Sigmoid colon (tissue), 7 donors: ENCODE results near the gene ISL2. TPM values are rescaled to one million over a fixed set of nuclear protein-coding genes. Genes with fewer than 3 reads are reported as not detected.

Experiments
- DNase-seq: peaks from one replicate; pipeline ENCODE4 v3.0.0-alpha.2; 2019
- H3K27ac ChIP-seq, 4 donors: fragments of 200-600 bp; sonication (generic); one replicate each; pipeline ENCODE4 v1.5.1; 2016 to 2019; ENCODE audit warnings: mild to moderate bottlenecking in 1 of 4
- H3K27me3 ChIP-seq, 3 donors: fragments of 200-600 bp; sonication (generic); one replicate each; pipeline ENCODE4 v1.5.1; 2019; ENCODE audit warnings: mild to moderate bottlenecking in 1 of 3
- H3K36me3 ChIP-seq, 4 donors: fragments of 200-600 bp; sonication (generic); one replicate each; pipeline ENCODE4 v1.5.1; 2016 to 2019
- H3K4me1 ChIP-seq, 4 donors: fragments of 200-600 bp; sonication (generic); one replicate each; pipeline ENCODE4 v1.5.1; 2017 to 2019
- H3K4me3 ChIP-seq, 4 donors: fragments of 200-600 bp; sonication (generic); one replicate each; pipeline ENCODE4 v1.5.1; 2017 to 2019; ENCODE audit warnings: mild to moderate bottlenecking in 2 of 4, moderate library complexity in 1 of 4
- H3K9me3 ChIP-seq, 4 donors: fragments of 200-600 bp in 3 of 4; sonication (generic) in 3 of 4; one replicate each; pipeline versions ENCODE4 v1.5.1 to v1.6.1; 2013 to 2019
- EP300 ChIP-seq, 4 donors: sonication (generic); formaldehyde crosslinking; IDR thresholded peaks; one replicate each; pipeline ENCODE4 v1.6.1; 2017; ENCODE audit warnings: antibody characterized with exemption in 4 of 4
- POLR2A ChIP-seq, 2 donors: fragments of 450-650 bp; IDR thresholded peaks; one replicate each; pipeline ENCODE4 v1.6.1; 2016; ENCODE audit warnings: antibody characterized with exemption in 2 of 2, mild to moderate bottlenecking in 2 of 2, moderate library complexity in 2 of 2
- POLR2AphosphoS5 ChIP-seq, 4 donors: sonication (generic); formaldehyde crosslinking; IDR thresholded peaks; one replicate each; pipeline ENCODE4 v1.6.1; 2017; ENCODE audit warnings: antibody characterized with exemption in 4 of 4
- WGBS, 2 donors: extraction: QIAGEN DNeasy Blood & Tissue Kit; methylation state at CpG; one replicate each; pipeline ENCODE4 v1.1.7; 2013; 5-methylcytosine and 5-hydroxymethylcytosine counted together
- intact Hi-C: fragments of 100-400 bp; cut with DNase I; formaldehyde crosslinking; loops from one replicate; pipeline ENCODE4 v1.15.1; 2023
- polyA plus RNA-seq, 3 donors: library from polyadenylated mRNA; stranded (reverse); fragments of 200-250 nt; gene quantifications; one replicate each; pipeline ENCODE4 v1.2.3, GENCODE V29; 2013
- total RNA-seq, 4 donors: library from RNA; depleted of rRNA; stranded (reverse); fragments of >200 nt; gene quantifications; one replicate each; pipeline ENCODE4 v1.1.0, GENCODE V29; 2016
- TF ChIP-seq, protein P1 (sequence below), 4 experiments: fragments of 450-650 bp in 3 of 4; fragments of 200-600 bp in 1 of 4; IDR thresholded peaks; one replicate each; pipeline ENCODE4 v1.5.1; 2016 to 2019; ENCODE audit warnings: antibody characterized with exemption in 4 of 4, mild to moderate bottlenecking in 3 of 4, moderate library complexity in 2 of 4
- donor health status: healthy with polysubstance abuse.
- donor health status: Bipolar disorder and iron deficiency.
- donor health status: healthy.

ISL2 gene
- total and polyA plus RNA-seq, 7 donors: 0.52 to 6.4 (median 2.4) TPM; not detected in 1

DNA sequence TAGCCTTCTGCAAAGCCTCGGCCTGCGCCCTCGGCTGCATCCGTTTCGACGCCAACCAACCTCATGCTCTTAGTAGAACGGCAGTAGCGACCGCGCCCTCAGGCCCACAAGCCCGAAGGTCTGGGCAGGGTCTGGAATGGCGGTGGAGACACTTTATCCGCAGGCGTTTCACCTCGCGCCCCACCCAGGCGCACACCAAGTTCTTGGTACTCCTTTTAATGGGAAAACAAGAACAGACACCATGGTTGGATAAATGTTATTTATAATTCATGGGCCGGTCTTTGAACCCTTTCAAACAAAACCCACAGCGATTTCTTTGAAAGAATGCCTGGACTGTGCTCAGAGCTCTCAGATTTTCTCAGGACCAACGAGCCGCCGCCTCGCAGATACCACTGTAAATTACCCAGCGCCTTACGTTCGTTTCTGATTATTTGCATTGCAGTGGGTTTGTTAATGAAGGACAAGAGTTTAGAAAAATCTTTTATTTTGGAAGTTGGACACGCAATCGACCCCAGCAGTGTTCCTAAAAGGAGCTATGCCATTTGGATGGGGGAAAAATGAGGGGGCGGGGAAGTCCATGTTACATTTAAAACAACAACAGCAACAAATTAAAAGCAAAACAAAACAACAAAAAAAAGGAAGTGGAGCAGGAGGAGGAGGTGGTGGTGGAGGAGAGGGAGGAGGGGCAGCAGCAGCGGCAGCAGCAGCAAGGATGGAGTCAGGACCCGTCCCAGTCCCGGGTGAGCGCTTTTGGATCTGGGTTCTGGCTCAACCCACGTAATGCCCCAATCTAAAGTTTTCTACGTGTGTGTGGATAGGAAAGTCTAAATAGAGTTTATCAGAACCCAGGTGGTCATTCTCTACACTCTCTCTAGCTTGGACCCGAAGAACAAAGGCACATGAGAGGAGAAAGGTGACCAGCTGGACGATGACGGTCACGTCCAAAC lies 993 bp upstream of the ISL2 start:
- DNase-seq: peak; percentile 68
- no peaks in the 10 kb centered on the region for H3K36me3 ChIP-seq
- H3K4me1 ChIP-seq: peaks cover 0 to 45% (median 34%) of the 10 kb centered on the region in 4 donors
- no peaks in the 10 kb centered on the region for H3K9me3 ChIP-seq
- peaks cover 43 to 75% (median 67%) of the 10 kb centered on the region in 3 donors for H3K27me3 ChIP-seq
- intact Hi-C loops: loop anchor here (1.0 kb wide), 1 partner anchor 24 kb away; the partner anchor contains the start of gene ETFA
- H3K4me3 ChIP-seq: peak overlapping the region in 3 of 4 donors; percentile 39 to 50 (median 45)
- TF ChIP-seq, protein P1, sequence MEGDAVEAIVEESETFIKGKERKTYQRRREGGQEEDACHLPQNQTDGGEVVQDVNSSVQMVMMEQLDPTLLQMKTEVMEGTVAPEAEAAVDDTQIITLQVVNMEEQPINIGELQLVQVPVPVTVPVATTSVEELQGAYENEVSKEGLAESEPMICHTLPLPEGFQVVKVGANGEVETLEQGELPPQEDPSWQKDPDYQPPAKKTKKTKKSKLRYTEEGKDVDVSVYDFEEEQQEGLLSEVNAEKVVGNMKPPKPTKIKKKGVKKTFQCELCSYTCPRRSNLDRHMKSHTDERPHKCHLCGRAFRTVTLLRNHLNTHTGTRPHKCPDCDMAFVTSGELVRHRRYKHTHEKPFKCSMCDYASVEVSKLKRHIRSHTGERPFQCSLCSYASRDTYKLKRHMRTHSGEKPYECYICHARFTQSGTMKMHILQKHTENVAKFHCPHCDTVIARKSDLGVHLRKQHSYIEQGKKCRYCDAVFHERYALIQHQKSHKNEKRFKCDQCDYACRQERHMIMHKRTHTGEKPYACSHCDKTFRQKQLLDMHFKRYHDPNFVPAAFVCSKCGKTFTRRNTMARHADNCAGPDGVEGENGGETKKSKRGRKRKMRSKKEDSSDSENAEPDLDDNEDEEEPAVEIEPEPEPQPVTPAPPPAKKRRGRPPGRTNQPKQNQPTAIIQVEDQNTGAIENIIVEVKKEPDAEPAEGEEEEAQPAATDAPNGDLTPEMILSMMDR (IDR thresholded peaks at IDR 0.05): no peak
- no peak for TF ChIP-seq EP300 (IDR thresholded peaks at IDR 0.05)
- peak in 1 of 4 donors; percentile 22 for TF ChIP-seq POLR2AphosphoS5 (IDR thresholded peaks at IDR 0.05)
- TF ChIP-seq POLR2A (IDR thresholded peaks at IDR 0.05): no peak
- H3K27ac ChIP-seq: peak overlapping the region; percentile 50 to 75 (median 59)
- 6 to 8% methylated on average over 39 of the region's 39 CpGs for WGBS, 2 donors

DNA sequence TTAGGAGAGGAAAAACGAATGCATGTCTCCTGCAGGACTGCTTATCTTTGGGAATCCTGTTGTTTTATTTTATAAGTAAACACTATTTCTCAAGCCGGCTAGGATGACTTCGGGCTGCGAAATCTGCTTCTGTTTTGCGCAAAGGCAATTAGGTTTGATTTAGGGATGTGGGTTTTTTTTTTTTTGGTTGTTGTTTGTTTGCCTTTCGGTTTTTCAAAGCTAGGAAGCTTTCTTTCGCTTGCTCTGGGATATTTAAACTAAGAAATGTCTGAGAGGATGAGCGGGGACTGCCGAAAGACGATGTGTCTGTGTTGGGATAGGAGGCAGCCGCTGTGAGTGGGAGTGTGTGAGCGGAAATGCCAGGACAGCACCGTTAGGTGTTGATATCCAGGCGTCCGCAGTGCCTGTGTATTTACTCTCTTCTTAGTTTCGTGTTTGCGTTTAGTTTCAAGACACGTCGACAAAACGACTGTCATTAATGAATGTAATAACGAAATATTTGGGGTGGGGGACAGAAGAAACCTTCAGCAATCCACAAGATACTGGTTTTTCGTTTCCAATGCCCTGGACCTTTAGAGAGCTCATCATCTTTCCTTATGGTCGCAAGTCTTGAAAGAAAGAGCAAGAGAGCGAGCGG lies 604 bp downstream of the ISL2 start:
- H3K27me3 ChIP-seq: peaks cover 58 to 91% (median 82%) of the 10 kb centered on the region in 3 donors
- 4 to 5% methylated on average over 25 of the region's 25 CpGs for WGBS, 2 donors
- DNase-seq: no peak
- peak overlapping the region; percentile 18 to 50 (median 42) for H3K4me3 ChIP-seq
- TF ChIP-seq POLR2AphosphoS5 (IDR thresholded peaks at IDR 0.05): peak in 3 of 4 donors; percentile 21 to 64 (median 55)
- no peak for TF ChIP-seq EP300 (IDR thresholded peaks at IDR 0.05)
- peaks cover 0 to 60% (median 43%) of the 10 kb centered on the region in 4 donors for H3K4me1 ChIP-seq
- no peaks in the 10 kb centered on the region for H3K9me3 ChIP-seq
- H3K27ac ChIP-seq: peak overlapping the region; percentile 24 to 75 (median 58)
- H3K36me3 ChIP-seq: no peaks in the 10 kb centered on the region
- intact Hi-C loops: no loop called here

- Histone ChIP-seq H3K4me3 (peak overlapping the region; percentile 18 to 50 (median 42)), H3K4me1 (peaks cover 0 to 62% (median 46%) of the 10 kb centered on the region in 4 donors), H3K36me3 (no peaks in the 10 kb centered on the region), H3K9me3 (no peaks in the 10 kb centered on the region), H3K27me3 (peaks cover 64 to 98% (median 90%) of the 10 kb centered on the region in 3 donors), H3K27ac (peak overlapping the region; percentile 24 to 75 (median 58))
- 2 to 4% methylated on average over 89 of the region's 89 CpGs for WGBS, 2 donors
- DNase-seq: no peak
- intact Hi-C loops: no loop called here
- TF ChIP-seq EP300 (IDR thresholded peaks at IDR 0.05) (no peak), POLR2A (IDR thresholded peaks at IDR 0.05) (no peak), POLR2AphosphoS5 (IDR thresholded peaks at IDR 0.05) (no peak)
- TF ChIP-seq, protein P1 (IDR thresholded peaks at IDR 0.05): no peak
Measured at GRCh38 chr15:76337696-76338485, 1.3 kb downstream of the ISL2 start.

DNA sequence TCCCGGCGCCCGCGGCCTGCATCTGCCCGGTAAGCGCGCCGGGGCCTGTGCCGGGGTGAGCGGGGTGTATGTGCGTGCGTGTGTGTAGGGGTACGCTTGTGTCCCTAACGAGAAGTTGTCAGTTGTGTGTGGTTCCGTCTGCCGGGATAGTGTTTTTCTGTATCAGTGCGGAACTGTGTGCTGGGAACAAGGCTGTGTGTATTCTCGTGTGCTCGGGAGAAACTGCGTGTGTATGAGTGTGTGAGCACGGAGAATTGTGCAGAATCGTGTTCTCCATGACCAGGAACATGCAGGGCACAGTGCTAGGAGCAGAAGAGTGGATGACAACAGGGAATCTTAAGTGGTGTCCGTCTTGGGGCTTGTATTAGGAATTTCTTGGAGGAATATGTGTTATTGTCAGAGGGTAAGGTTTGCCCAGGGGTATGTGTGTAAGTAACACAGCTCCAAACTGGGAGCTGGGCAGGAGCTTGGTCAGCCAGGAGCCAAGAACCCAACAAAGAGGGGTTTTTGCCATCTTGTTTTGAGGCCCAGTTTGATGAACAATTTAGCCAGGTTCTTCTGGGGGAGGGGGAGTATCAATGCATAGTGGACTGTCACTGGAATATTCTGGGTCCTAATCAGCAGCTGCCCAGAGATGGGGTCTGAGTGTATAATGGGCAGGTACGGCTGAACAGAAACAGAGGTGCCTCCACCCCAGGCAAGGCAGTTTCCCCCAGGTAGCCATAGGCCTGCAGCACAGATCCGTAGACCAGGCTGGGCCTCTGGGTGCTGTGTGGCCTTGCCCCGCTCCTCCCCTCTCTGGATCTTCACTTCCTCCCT lies 2.1 kb downstream of the ISL2 start:
- DNase-seq: no peak
- TF ChIP-seq POLR2AphosphoS5 (IDR thresholded peaks at IDR 0.05): no peak
- TF ChIP-seq, protein P1 (IDR thresholded peaks at IDR 0.05): no peak
- Histone ChIP-seq H3K27me3 (peaks cover 66 to 100% (median 96%) of the 10 kb centered on the region in 3 donors), H3K27ac (peak overlapping the region; percentile 53 to 75 (median 61)), H3K4me1 (peaks cover 0 to 65% (median 46%) of the 10 kb centered on the region in 4 donors), H3K4me3 (peak overlapping the region; percentile 2 to 50 (median 42)), H3K9me3 (no peaks in the 10 kb centered on the region), H3K36me3 (no peaks in the 10 kb centered on the region)
- intact Hi-C loops: no loop called here
- 11 to 19% methylated on average over 26 of the region's 26 CpGs for WGBS, 2 donors
